GM23248 (cell line): ENCODE data around the gene CMTM6.

Experiments
- EZH2 ChIP-seq: fragments of 200-600 bp; sonication (generic); IDR thresholded peaks from 2 replicates; pipeline ENCODE4 v1.6.1; 2018; ENCODE audit warnings: antibody characterized with exemption, mild to moderate bottlenecking; ENCODE audit not compliant: insufficient read depth, poor library complexity, severe bottlenecking
- EZH2phosphoT487 ChIP-seq: fragments of 200-600 bp; sonication (generic); IDR thresholded peaks from 2 replicates; pipeline ENCODE4 v1.6.1; 2018; ENCODE audit warnings: antibody characterized with exemption, moderate library complexity, mild to moderate bottlenecking, low read depth; ENCODE audit not compliant: insufficient read depth

- TF ChIP-seq EZH2 (no peak), EZH2phosphoT487 (no peak)
These were observed 42.5 kb downstream of the CMTM6 start for GRCh38 chr3:32460031-32460749.
